HFF-Myc (cell line): ENCODE results near the gene GREM1.

ENCODE experiments used
- DNase-seq: peaks from one replicate; pipeline ENCODE4 v3.0.0-alpha.2; 2011; ENCODE audit warnings: low read depth; ENCODE audit errors: extremely low read depth
- H3K4me3 ChIP-seq: replicated peaks from 2 replicates; pipeline ENCODE4 v1.5.1; 2011; ENCODE audit warnings: low read depth, mild to moderate bottlenecking, control low read depth, low read length
- CTCF ChIP-seq: IDR thresholded peaks from 2 replicates; pipeline ENCODE4 v1.5.1; 2012; ENCODE audit warnings: mild to moderate bottlenecking, low read depth, low read length, control low read depth; ENCODE audit errors: missing control alignments

The GREM1 gene

GRCh38 chr15:32683906-32684584 is 33.8 kb upstream of the GREM1 start:
- no peak for TF ChIP-seq CTCF

GRCh38 chr15:32685576-32685975 is 32.2 kb upstream of the GREM1 start:
- no peak for DNase-seq
- no peak overlapping the region for H3K4me3 ChIP-seq

More at GRCh38 chr15:32683906-32684584, 33.8 kb upstream of the GREM1 start:
- no peak overlapping the region for H3K4me3 ChIP-seq
- DNase-seq = peak; percentile 78

GRCh38 chr15:32687556-32687955 is 30.2 kb upstream of the GREM1 start:
- no peak for DNase-seq
- no peak for TF ChIP-seq CTCF

More at GRCh38 chr15:32685576-32685975, 32.2 kb upstream of the GREM1 start:
- no peak for TF ChIP-seq CTCF

DNA sequence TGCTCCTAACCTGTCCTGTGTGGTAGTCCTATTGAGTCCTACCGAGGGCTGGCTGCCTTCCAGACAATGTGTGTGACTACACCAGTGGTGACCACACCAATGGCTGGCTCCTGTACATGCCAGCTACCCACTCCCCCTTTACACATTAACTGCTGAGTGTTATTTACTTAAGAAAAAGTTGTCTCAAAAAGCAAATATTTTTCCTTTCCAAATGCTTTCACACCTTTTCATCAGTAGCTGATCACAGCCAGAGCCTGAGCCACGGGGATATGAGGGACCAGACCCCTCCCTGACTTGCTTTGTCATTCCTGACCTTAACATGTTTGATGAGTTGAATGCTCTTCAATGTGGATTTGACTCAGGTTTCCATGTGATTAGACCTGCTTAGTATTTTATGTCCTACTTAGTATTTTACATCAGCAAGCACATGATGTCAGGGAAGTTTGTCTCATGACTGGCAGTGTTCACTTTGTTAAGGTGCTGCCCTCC is 29.6 kb upstream of the GREM1 start:
- no peak for DNase-seq
- H3K4me3 ChIP-seq = no peak overlapping the region
- TF ChIP-seq CTCF = no peak

More at GRCh38 chr15:32687556-32687955, 30.2 kb upstream of the GREM1 start:
- no peak overlapping the region for H3K4me3 ChIP-seq

DNA sequence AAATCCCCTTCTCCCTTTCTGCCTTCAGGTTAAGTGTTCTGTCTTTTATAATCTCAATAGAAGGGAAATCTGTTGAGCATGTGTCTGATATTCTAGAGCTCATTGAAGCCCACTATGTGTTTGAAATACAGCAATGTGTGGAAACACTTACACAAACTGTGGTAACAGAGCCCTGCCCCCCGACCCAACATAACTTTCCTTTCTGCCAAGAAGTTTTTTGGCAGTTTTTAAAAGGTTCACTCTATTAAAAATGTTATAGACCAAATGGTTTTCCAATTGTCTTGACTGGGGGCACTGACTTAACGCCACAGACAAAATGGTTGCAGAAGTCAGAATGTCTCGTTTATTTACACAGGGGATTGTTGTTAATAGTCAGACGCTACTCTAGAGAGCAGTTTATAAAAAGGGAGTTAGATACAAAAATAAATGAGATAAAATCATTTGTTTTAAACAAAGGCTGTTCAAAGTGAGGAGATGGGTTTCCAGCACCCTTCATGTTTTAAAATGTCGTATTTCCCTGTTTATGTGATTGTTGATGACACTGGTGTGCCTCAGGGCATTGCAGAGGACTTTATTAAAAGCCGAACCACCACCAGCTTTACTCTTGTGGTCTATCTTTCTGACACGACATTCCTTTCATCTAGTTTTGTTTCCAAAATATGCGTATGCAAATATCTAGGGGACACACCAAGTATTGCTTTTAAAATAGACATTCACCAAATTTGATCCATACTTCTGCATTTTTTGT is 26.7 kb upstream of the GREM1 start:
- no peak for DNase-seq
- no peak overlapping the region for H3K4me3 ChIP-seq

GRCh38 chr15:32691689-32692038 is 26.1 kb upstream of the GREM1 start:
- no peak for TF ChIP-seq CTCF
- no peak overlapping the region for H3K4me3 ChIP-seq
- no peak for DNase-seq

More for the DNA sequence above, 26.7 kb upstream of the GREM1 start:
- TF ChIP-seq CTCF = no peak
